Measurements from ENCODE around the gene OSBPL10.

GRCh38 chr3:31976302-31976701 lies 4.8 kb downstream of the OSBPL10 start:
- no peak for TF ChIP-seq EP300 (IDR thresholded peaks at IDR 0.05; ENCODE audit: borderline replicate concordance in 1 of 2, low read depth in 2 of 2, low read length in 2 of 2)
- no peak for TF ChIP-seq BACH1 (IDR thresholded peaks at IDR 0.05; ENCODE audit: low read length)
- TF ChIP-seq, protein P1, sequence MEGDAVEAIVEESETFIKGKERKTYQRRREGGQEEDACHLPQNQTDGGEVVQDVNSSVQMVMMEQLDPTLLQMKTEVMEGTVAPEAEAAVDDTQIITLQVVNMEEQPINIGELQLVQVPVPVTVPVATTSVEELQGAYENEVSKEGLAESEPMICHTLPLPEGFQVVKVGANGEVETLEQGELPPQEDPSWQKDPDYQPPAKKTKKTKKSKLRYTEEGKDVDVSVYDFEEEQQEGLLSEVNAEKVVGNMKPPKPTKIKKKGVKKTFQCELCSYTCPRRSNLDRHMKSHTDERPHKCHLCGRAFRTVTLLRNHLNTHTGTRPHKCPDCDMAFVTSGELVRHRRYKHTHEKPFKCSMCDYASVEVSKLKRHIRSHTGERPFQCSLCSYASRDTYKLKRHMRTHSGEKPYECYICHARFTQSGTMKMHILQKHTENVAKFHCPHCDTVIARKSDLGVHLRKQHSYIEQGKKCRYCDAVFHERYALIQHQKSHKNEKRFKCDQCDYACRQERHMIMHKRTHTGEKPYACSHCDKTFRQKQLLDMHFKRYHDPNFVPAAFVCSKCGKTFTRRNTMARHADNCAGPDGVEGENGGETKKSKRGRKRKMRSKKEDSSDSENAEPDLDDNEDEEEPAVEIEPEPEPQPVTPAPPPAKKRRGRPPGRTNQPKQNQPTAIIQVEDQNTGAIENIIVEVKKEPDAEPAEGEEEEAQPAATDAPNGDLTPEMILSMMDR (IDR thresholded peaks at IDR 0.05; ENCODE audit: control extremely low read depth in 1 of 3, insufficient read depth in 1 of 3, low read depth in 1 of 3, low read length in 3 of 3), result no peak
- no peak for TF ChIP-seq CHD2 (IDR thresholded peaks at IDR 0.05; ENCODE audit: low read length)
- TF ChIP-seq ZNF274 (IDR thresholded peaks at IDR 0.05; ENCODE audit: borderline replicate concordance, extremely low read depth, low read length), result no peak
- no peak for TF ChIP-seq SRF (IDR thresholded peaks at IDR 0.05; ENCODE audit: low read depth, low read length)
- TF ChIP-seq POLR2A (IDR thresholded peaks at IDR 0.05; ENCODE audit: control extremely low read depth in 1 of 2, low read depth in 2 of 2, low read length in 2 of 2), result no peak
- TF ChIP-seq POLR2AphosphoS5 (IDR thresholded peaks at IDR 0.05; ENCODE audit: low read depth, low read length), result no peak
- TF ChIP-seq PHF8 (conservative IDR thresholded peaks at IDR 0.05; ENCODE audit: low read depth, low read length), result no peak
- no peak for TF ChIP-seq RAD21 (IDR thresholded peaks at IDR 0.05 in 1 of 2, conservative IDR thresholded peaks at IDR 0.05 in 1 of 2; ENCODE audit: low read depth in 2 of 2, low read length in 2 of 2)
- no peak for TF ChIP-seq HDAC2 (IDR thresholded peaks at IDR 0.05; ENCODE audit: borderline replicate concordance in 1 of 2, low read depth in 2 of 2, low read length in 2 of 2)
